GM21529 (cell line): ENCODE results near the gene IFT25.

ENCODE experiments used
- ATAC-seq: cut with Tn5 transposase; IDR thresholded peaks from one replicate; pipeline ENCODE4 v1.9.1; 2021; ENCODE audit not compliant: unreplicated experiment

The IFT25 gene

DNA sequence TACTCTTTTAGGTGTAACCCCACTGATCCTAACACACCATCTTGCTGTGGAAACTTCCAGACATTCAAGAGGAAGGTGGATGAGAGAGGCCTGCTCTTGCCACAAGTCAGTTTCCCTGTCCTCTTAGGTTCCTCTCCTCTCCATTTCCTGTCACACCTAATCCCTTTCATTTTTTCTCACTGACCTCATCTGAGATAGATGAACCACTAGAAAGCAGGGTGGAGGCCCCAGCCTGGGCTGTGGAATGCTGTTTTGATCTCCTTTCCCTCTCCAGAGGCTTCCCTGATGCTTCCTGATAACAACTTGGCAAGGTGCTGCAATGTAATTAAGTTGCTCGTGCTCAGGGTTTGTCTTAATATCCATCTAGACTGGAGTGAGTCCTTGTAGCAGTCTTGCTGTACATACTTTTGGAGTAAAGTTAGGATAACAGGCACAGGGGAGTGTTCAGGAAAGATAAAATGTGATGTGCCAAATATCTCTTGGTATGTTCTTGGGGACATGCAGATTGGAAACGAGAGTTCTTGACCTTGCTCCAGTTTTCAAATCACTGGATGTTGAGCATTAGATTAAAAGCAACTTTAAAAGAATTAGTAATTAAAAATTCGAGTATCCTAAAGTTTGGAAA lies 11.8 kb upstream of the IFT25 start:
- ATAC-seq, result no peak

GRCh38 chr1:53956308-53957168 lies 11.0 kb upstream of the IFT25 start:
- no peak for ATAC-seq

DNA sequence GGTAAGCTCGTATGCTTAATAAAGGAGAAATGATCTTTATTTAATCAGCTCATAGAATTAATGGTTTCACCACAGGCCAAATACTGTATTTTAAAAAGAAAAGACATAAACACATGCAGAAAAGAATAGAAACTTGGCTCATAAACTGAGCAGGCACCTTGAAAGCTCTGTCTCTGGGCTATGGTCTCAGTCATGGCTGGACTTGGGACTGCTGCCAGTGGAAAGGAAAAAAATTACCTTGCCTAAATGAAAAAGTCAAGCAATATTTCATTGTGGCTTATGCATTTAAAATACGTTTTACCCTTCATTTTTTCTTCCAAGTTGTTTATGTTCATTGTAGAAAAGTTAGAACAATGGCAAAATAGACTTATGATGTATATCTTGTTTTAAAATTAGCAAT lies 8.6 kb upstream of the IFT25 start:
- no peak for ATAC-seq

- ATAC-seq, result no peak
Measured at GRCh38 chr1:53951697-53952096, 6.2 kb upstream of the IFT25 start.

DNA sequence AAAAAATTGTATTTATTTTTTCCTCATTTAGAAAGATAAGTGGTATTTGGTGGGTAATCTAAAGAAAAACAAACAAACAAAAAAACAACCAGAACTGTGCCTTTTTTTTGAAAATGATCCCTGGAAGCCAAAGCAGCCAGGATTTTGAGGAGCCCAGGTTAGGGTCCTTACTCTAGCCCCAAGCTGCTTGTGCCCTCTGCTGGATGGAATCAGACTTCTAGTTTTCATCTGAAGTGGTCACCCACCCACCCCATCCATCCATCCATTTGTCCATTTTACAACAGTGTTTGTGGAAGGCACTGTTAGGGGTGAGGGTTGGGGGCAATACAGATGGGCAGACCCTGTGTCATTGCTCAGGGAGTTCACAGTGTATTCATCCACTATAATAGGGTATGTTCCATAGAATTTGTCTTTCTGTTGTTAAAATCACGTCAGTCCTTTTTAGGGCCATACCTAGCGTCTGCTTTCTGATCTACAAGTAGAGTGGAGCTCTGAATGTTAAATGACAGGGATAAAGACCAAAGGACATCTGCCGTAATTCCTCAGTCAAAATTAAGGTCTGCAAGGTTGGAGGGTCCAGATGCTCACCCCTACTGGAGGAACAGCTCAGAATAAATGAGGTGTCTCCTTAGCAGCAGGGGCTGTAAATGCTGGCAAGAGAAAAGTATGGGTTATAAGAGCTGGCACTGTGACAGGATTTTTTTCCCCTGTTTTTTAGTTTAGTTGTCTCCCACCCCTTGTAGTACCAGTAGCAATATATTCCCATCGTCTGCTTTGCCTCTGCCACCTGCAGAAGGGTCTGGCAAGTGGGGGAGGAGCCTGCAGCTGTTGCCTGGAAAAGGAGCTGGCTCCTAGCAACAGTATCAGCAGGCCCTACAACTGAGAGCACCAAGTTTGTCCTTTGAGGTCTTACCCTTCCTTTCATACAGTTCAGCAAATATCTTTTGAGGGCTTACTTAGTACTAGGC lies 3.8 kb upstream of the IFT25 start:
- no peak for ATAC-seq

DNA sequence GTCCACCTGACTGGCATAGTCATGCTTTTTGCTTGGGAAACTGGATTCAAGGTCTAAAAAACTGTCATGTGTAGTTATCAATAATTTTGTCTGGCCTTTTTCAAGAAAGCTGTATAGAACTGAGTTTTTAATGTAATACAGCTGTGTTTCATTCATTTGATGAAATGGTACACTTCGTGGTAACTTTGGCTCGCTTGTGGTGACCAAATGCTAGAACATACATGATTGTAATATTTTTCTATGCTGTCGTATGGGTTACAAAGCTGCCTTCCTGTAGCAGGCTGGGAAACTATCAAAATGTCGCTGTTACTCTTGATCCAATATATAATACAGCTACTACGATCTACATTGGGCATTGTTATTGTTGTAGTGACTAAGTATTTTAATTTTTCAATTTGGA lies 2.8 kb upstream of the IFT25 start:
- no peak for ATAC-seq

- no peak for ATAC-seq
Measured at GRCh38 chr1:53947172-53947907, 1.8 kb upstream of the IFT25 start.

DNA sequence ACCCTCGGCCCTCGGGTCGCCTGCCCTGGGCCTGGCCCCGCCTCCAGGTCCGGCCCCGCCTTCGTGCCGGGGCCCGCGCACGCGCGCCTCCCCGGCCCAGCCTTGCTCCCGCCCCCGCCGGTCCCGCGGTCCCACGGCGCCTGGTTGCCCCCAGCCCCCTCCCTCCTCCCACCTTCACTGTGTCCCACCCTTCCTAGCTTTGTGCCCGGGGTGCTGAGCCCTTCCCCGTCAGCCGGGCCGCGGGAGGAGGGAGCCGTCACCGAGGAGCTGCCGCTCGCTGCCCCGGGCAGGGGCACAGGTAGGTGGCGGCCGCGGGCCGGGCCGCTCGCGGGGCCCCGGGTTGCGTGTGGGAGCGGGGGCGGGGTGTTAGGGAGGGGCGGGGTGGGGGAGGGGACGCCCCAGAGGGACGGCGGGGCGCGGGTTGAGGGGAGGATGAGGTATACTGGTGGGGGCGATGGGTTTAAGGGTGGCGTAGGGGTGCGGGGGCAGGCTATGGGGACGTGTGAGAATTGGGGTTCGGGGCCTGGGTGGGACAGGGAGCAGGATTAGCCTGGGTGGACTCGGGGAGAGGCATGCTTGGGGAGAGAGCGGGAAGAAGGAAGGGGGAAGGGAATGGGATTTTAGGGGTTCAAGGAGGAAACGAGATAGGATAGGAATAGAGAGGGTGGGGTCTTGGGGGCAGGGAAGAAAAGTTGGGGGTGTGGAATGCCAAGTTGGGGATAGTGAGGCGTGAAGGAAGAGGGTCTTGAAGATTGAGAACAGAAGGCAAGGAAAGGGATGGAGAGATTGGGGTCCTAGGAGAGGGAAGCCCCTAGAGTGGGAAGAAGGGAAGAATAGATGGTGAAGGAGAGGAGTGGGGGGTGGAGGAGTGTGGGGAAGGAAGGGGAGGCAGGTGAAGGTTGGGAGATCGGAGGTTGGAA lies 1.0 kb upstream of the IFT25 start, which contains the start of gene LRRC42:
TSS of gene LRRC42 (plus strand) at position 99 of the 920 bp plus-strand sequence. CDS start 5,650 bp downstream, outside the sequence.
- peak; percentile 66 for ATAC-seq

DNA sequence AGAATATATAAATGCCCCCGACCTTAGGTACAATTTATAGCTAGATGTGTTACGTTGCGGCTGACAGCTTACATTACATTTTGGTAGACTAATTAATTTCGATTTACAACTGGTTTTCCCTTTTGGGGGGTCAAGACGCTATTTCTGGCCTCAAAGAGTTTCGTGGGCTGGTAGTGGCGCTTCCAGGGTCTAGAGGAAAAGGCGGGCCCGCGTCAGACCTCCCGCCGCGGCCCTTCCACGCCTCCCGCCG lies 391 bp downstream of the IFT25 start:
- no peak for ATAC-seq

DNA sequence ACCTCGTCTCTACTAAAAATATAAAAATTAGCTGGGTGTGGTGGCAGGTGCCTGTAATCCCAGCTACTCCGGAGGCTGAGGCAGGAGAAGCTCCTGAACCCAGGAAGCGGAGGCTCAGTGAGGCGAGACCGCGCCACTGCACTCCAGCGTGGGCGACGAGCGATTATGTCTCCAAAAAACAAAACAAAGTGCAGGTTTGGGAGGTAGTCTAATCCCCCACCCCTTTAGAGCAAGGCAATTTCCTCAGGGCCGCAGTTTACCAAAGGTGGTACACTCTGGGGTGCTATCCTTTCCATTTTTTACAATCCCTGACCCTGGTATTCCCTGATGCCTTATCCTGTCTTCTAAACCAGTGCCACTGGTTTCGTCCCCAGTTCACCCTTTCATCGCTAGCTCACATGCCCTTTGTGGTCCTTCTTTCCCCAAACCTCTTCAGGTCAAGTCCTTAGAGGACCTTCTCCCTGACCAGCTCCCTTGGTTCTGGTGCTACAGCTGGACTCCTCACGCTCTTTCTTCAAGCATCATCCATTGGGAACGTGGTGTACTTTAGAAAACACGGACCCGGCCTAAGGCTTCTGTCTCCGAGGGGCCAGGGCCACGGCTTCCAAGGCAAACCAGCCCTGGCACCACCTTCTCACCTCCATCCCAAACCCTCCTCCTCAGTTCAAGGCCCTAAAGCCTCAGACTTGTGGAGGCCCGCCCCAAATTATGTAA lies 873 bp downstream of the IFT25 start:
- no peak for ATAC-seq

GRCh38 chr1:53943490-53944043 lies 1.9 kb downstream of the IFT25 start:
- ATAC-seq, result no peak

- no peak for ATAC-seq
Measured at GRCh38 chr1:53943090-53943489, 2.4 kb downstream of the IFT25 start.

DNA sequence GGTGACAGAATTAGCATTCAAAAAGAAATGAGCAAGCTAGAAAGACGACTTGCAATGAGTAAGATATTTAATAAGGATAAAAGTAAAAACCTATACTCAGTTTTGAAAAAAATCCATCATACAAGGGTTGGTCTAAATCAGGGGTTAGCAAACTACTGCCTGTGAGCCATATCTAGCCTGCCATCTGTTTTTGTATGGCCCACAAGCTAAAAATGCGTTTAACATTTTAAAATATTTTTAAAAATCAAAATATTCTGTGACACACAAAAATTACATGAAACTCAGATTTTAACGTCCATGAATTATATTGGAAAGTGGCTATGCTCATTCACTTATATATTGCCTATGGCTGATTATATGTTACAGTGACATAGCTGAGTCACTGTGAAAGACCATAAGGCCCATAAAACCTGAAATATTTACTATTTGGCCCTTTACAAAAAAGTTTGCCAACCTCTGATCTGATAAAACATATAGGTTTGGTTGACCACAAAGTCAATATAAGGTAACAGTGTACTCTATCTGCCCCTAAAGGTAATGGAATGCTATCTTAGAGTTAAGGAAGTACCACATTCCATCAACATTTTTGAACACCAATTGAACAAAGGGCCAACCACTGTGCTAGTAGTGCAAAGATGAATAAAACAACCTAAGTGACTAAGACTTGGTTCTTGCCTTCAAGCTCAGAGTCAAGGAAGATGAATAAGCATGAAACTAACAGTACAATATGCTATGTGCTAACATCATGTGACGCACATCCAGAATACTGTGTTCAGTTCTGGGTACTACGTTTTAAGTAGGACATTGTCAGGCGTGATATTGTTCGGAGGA lies 3.2 kb downstream of the IFT25 start:
- ATAC-seq, result no peak

DNA sequence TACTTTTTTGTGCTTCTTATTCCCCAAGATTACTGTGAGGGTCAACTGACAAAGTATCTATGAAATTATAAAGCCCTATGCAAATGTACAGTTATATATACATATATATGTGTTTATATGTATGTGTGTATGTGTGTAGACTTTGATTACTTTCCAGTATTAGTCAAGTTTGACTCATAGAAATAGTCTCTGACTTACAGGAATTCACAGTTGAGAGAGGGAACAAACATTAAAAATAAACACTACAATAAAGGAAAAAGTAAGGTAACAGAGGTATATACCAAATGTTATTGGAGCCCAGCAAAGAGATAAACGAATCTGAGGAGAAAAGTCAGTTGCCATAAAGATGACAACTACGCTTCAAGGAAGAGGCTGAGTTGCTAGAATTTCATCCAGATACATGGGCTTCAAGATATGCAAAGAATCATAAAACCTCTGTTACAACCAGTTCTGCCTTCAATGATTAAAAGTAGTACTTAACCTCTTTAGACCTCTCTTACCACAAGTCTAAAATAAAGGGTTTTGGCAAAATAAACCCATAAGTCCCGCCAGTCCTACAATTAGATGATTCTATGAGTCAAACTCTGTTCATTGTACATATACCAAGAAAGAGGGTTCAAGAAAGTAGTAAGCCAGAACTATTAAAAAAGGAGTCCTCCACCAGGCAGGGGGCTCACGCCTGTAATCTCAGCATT lies 7.2 kb downstream of the IFT25 start:
- no peak for ATAC-seq

- no peak for ATAC-seq
Measured at GRCh38 chr1:53936430-53936829, 9.1 kb downstream of the IFT25 start.

- ATAC-seq, result no peak
Measured at GRCh38 chr1:53934170-53934765, 11.2 kb downstream of the IFT25 start.

GRCh38 chr1:53931523-53931922 lies 14.0 kb downstream of the IFT25 start:
- no peak for ATAC-seq
